HG02852 (cell line): ENCODE data around the gene UBE3D.
"Not testable (repeated sequence)": the region's sequence is repeated elsewhere in the genome, so short reads cannot be mapped to it uniquely, and the experiment has no call there.

Source experiments
- ATAC-seq: cut with Tn5 transposase; IDR thresholded peaks from one replicate; pipeline ENCODE4 v1.9.1; 2021; ENCODE audit warnings: mild to moderate bottlenecking, moderate library complexity; ENCODE audit not compliant: unreplicated experiment

UBE3D gene

DNA sequence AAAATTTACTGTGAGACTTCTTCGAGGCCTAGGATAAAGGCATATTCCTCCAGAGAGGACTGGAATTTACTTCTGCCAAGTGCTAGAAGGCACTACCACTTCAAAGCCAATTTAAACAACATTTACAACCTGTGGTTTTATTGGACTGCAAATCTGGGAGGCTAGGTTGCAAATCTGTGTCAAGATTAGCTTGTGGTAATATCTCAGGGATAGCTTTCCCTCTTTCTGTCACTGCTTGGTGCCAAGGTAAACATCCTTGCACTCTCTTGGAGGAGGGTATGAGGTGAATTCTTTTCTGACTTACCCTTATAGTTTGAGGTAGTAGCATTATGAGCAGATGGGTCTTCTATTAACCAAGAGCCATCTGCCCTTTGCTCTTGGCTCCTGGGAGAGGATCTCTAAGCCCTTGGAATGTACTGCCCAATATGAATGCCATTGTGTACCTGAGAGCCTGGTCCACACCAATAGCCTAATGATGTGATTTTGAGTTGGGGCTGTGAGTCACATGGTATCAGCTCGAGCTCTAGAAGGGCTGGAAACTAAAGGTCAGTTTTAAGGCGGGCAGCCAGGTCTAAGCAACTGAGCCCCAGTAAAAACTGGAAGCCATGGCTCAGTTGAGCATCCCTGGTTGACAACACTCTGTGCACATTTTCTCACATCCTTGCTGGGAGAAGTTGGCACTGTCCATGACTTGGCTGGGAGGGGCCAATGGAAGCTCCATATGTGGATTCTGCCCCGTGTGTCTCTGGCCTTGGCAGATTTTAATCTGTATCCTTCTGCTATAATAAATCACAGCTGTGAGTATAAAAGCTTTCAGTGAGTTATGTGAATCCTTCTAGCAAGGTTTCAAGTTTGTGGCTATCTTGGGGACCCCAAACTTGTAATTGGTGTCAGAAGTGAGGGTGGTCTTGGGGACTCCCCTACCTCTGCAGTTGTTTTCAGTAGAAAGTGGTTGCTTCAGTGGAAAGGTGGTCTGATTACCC, 188.1 kb downstream of the UBE3D start:
- no peak for ATAC-seq

DNA sequence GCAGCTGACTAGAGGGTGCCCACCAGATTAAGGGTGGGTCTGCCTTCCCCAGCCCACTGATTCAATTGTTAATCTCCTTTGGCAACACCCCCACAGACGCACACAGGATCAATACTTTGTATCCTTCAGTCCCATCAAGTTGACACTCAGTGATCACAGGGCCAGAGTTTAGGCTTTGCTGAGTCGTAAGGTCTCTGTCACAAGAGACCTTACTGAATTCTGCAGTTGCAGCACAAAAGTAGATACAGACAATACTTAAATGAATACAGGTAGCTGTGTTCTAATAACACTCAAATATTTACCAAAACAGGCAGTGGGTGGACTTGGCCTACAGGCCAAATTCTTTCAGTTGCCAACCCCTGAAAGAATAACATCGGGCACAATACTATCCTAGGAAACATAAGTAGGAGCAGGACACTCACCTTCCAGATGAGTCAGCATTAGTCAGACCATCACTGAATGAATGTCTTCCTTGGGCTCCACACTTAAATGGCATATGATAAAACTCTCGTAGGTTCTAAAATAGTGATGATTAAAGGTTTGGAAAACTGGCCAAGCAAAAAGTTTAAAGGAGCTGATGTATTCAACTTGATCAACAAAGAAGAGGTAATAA, 190.0 kb downstream of the UBE3D start:
- ATAC-seq: no peak

DNA sequence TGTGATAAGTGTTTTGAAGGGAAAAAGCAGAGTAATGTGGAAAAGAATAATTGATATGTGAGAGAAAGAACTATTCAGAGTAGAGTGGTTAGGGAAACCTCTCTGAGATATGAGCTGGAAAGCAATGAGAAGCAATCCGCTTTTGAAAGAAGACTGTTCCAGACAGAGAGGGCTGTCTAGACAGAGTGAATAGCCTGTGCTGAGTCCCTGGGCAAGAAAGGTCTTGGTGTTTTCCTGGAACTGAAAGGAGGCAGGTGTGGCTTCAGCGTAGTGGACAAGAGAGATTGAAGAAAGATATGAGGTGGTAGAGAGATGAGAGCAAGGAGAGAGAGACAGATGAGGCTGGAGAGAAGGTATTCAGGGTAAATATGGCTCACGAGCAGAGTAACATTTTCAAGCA, 190.8 kb downstream of the UBE3D start:
- no peak for ATAC-seq

DNA sequence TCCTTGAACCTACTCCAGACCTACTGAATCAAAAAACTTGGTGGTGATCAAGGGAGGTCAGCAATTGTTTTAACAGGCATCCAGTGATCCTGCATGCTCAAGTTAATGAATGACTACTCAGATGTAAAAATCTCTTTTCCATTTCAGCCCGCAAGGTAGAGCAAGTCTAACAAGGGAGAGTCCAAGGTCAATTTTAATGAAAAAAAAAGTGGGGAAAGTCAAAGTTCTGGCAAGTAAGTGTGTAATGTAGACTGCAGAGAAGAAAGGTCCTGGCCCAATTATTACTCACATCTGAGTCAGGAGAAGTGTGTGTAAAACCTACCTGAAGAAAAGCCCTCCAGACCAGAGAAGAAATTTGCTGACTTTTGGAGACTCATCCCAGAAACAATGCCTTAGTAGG, 193.5 kb downstream of the UBE3D start:
- ATAC-seq: no peak

DNA sequence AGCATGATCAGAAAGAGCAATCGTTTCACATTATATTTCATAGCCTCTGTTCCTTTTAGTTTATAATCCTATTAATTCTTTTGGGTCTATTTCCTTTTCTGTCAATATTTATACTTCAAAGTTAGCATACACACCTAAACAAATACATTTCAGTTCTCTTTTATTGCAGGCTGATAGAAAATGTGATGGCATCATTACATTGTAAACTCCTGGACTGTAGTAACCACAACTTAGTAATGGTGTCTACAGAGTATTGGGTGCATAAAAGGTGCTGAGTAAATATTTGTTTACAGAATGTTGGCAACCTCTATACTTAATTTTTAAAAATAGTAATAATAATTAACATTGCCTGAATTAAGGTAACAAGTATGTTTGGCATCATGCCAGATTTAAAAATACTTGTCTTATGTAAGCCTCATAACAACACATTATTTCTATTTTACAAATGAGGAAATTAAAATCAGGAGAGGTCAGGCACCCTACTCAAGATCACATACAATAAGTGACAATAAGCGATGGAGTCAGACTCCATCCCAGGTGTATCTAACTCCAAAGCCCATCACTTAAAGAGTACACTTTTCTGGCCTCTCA, 195.0 kb downstream of the UBE3D start:
- ATAC-seq: no peak

DNA sequence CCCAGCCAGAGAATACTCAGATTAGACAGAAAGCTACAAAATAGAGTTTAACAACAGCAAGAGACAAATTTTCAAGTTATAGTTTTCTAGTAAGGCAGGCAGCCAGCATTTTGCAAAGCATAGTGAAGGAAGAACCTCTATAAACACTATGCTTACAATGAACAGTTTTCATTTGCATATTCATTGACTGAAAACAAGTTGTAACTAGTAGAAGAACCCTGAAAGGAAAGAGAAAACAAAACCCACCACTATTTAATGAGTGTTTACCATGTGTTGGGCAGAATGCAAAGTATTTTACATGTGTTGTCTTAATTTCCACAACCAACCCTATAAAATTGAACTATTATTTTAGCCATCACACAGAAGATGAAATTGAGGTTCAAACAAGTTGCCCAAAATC, 196.1 kb downstream of the UBE3D start:
- no peak for ATAC-seq

- ATAC-seq: no peak
Observed at GRCh38 chr6:82867946-82868345, 197.7 kb downstream of the UBE3D start.

DNA sequence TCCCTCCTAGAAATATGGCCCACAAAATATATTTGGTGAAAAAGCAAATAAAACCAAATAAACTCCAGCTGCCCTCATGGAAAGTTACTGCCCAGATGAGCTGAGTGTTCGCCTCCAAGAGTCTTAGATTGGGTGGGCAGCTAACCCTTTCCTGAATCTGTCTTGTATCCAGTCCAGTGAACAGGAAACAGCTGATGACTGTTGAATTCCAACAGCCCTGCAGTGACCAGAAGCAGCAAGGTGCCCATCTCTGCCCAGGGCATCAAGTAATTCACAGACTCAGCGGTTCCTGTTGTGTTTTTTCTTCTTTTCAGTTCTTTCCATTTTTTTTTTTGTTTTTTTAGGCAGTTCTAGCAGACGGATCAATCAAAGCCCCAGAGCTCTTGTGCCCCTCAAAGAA, 199.2 kb downstream of the UBE3D start:
- no peak for ATAC-seq

DNA sequence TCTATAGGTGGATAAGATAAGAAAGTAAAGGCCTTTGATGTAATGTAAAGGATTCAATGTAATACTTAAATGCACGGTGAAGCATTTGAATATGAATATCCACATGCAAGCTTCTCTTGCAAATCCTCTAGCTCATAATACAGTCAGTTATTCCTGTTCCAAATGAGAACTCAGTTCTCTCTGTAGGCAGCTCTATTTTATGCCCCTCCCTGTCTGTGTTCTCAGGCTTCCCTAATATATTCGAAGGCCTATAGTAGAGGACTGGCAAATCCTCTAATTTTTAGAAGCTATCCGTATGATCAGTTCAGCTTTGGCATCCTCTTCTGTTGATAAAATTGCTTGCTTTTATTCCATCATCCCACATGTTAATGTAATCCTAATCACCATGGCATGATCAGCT, 200.2 kb downstream of the UBE3D start:
- no peak for ATAC-seq

DNA sequence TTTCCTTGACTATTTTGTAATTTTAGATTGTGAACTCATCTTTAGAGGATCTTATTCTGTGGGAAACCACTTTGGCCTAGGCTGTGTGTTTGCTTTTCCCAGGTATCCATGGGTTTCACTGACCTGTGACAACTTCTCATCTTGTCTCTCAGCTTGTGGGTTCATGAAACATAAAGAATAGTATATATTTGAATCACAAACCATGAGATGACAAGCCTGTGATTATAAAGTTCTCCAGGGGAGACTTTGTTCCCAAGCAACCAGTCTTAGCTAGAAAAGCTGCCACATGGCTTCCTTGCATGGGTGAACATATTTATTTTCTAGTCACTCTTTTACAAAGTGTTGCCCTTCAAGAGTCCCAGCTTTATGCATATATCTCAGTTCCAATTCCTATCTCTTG, 201.9 kb downstream of the UBE3D start:
- ATAC-seq: no peak

DNA sequence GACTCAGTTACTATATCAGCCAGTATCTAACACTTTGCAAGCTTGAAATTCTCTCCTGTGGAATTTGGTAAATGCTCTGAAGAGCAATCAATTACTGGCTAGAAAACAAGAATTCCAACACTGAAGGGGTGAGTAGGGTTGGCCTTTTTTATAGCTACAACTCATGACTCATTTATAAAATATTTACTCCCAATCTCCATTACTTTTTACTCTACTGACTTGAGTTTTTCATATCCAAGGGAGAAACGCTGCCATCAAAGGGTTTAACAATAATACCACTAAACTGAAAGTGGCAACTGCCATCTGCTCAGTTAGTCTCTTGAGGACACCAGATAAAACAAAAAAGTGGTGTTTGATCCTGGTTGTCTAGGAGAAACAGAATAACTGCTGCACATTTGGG, 203.1 kb downstream of the UBE3D start:
- no peak for ATAC-seq

- no peak for ATAC-seq
Observed at GRCh38 chr6:82861121-82861520, 204.5 kb downstream of the UBE3D start.

DNA sequence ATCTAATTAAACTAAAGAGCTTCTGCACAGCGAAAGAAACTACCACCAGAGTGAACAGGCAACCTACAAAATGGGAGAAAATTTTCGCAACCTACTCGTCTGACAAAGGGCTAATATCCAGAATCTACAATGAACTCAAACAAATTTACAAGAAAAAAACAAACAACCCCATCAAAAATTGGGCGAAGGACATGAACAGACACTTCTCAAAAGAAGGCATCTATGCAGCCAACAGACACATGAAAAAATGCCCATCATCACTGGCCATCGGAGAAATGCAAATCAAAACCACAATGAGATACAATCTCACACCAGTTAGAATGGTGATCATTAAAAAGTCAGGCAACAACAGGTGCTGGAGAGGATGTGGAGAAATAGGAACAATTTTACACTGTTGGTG, 209.6 kb downstream of the UBE3D start:
- ATAC-seq: not testable (repeated sequence)

DNA sequence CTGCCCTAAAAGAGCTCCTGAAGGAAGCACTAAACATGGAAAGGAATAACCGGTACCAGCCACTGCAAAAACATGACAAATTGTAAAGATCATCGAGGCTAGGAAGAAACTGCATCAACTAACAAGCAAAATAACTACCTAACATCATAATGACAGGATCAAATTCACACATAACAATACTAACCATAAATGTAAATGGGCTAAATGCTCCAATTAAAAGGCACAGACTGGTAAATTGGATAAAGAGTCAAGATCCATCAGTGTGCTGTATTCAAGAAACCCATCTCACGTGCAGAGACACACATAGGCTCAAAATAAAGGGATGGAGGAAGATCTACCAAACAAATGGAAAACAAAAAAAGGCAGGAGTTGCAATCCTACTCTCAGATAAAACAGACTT, 212.7 kb downstream of the UBE3D start:
- ATAC-seq: not testable (repeated sequence)

GRCh38 chr6:82843291-82843885, 222.3 kb downstream of the UBE3D start:
- ATAC-seq: no peak

GRCh38 chr6:82842721-82843120, 222.9 kb downstream of the UBE3D start:
- no peak for ATAC-seq
